Measurements from ENCODE around the gene KIR3DL3.
"Not testable (repeated sequence)": the region's sequence is repeated elsewhere in the genome, so short reads cannot be mapped to it uniquely, and the experiment has no call there.

DNA sequence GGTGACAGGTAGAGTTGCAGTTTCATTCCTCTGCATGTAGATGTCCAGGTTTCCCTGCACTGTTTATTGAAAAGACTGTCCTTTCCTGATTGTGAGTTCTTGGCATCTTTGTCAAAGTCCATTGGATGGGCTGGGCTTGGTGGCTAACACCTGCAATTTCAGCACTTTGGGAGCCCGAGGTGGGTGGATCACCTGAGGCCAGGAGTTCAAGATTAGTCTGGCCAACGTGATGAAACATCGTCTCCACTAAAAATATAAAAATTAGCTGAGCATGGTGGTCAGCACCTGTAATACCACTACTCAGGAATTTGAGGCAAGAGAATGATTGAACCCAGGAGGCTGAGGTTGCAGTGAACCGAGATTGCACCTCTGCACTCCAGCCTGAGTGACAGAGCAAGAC is 53.6 kb downstream of the KIR3DL3 start:
- TF ChIP-seq, protein P1, sequence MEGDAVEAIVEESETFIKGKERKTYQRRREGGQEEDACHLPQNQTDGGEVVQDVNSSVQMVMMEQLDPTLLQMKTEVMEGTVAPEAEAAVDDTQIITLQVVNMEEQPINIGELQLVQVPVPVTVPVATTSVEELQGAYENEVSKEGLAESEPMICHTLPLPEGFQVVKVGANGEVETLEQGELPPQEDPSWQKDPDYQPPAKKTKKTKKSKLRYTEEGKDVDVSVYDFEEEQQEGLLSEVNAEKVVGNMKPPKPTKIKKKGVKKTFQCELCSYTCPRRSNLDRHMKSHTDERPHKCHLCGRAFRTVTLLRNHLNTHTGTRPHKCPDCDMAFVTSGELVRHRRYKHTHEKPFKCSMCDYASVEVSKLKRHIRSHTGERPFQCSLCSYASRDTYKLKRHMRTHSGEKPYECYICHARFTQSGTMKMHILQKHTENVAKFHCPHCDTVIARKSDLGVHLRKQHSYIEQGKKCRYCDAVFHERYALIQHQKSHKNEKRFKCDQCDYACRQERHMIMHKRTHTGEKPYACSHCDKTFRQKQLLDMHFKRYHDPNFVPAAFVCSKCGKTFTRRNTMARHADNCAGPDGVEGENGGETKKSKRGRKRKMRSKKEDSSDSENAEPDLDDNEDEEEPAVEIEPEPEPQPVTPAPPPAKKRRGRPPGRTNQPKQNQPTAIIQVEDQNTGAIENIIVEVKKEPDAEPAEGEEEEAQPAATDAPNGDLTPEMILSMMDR (IDR thresholded peaks at IDR 0.05): not testable (repeated sequence)
- not testable (repeated sequence) for TF ChIP-seq POLR2A (IDR thresholded peaks at IDR 0.05)
